GDM1 (cell line): Measurements from ENCODE around the gene CHDH.

ENCODE experiments used
- DNase-seq: peaks from one replicate; lab custom pipeline; 2025; lab: John Stamatoyannopoulos, UW

Gene CHDH

GRCh38 chr3:53849916-53850315, 3.7 kb upstream of the CHDH start:
- no peak for DNase-seq

DNA sequence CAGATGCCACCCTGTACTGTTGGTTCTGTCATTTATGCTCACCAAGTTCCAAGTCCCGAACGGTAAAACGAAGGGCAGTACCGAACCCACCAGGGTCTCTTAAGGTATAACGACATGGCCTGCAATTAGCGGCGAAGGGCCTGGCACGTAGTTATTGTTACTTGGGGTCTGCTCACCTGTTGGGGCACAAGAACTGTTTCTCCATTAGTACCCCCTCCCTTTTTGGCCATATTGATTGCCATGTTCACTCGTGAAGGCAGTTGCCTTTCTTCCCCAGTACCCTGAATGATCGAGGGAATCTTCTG, 584 bp upstream of the CHDH start:
- no peak for DNase-seq

GRCh38 chr3:53845881-53846133, 412 bp downstream of the CHDH start:
- DNase-seq: no peak

DNA sequence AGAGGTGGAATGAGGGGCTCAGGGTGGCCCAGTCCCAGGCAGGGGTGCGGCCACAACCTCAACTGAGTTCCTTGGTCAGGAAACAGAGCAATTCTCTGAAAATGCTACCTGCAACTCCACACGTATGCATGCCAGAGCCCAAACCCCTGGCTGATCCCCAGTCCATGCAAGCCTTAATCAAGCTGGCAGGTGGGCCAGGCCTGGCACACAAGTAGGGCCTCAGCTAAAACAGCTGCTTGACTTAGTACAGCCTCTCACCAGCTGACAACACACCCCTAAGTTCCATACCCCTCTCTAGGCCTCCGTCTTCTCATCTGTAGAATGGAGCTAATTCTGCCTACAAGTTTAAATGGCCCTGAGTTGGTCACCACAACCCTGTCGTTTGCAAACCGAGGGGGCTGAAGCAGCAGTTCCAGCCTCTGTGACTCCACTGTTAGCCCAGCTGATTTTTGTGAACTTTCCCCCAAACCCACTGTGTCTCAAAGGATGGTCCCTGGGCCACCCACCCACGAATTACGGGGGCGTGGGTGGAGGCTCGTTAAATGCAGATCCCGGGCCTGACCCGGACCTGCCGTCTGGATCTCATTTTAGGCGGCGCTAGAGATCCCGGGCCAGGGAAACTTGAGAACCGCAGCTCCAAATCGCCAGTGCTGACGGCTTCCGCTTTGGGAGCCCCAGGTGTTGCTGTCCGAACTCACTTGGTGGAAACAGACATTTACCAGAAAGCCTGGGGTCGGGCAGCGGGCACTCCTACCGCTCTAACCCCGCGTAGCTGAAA, 927 bp downstream of the CHDH start:
- no peak for DNase-seq

GRCh38 chr3:53844262-53845102, 1.7 kb downstream of the CHDH start:
- no peak for DNase-seq

DNA sequence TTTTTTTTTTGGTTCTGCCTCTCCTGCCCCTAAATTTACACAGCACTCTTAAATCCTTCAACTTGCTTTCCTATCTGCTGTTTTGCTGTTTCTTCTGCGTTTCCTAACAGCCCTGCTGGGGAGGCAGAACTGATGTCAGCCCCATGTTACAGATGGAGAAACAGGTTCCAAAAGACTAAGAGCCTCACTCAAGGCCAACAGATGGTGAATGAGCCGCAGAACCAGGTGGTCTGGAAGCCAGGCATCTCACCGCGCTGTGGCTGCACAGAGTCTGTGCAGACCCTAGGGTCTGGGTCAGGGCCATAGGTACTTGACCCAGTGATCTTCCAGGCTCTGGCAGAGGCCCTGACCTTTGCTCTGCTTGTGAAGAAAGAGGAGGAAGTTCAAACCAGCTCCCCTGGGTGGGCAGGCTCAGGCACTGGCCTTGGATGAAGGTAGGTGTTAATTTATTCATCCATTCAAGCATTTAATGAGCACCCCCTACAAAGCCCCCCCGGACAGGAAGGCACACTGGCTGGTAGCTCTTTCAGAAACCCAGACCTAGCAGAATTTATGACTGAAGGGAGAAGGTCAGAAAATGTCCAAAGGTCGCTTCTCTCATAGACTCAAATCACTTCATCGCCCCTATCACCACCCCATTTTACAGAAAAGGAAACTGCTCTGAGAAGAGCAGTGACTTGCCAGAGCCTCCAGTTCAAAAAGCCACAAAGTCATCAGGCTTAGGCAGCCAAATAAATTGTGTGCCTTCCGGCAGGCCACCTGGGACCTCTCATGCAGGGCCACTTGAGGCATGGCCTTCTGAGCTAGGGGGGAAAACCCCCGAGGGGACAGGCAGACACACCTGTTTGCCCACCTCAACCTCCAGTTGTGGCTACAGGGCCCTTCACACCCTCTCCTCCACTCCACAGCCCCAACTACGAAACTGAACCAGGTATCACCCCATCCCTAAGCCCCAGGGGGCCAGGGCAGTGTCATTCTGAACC, 2.7 kb downstream of the CHDH start:
- no peak for DNase-seq

DNA sequence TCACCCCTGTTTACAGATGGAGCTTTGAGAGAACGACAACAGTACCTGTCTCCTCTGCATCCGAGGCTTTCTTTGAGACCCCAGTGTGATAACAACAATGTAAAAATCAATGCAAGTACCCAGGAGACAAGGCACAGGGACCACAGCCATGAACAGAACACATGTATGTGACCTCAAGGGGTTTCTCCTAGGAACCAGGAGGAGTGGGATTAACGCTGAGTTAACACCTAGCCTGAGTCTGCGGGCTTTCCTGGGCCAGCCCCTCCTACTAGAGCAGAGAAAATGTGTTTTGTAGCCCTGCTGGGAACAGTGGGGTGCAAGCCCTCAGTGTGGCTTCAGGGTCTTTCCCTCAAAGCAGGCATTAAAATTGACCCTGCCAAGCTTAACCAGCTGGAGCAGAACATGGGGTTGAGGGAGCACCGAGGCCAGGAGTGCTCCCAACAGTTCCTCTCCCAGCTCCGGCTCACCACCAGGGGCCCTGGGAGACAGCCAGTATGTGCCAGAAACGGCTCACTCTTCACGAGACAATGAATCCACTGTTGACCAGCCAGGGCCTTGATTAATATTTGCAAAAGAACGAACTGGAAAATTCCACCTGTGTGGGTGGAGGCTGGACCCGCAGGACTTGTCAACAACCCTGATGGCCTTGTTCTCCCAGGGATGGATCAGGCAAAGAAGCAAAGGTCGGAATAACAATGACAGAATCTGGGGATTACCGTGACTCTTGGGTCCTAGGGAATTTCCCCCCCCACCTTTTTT, 3.6 kb downstream of the CHDH start:
- DNase-seq: no peak

- no peak for DNase-seq
These were observed 4.9 kb downstream of the CHDH start for GRCh38 chr3:53841296-53841695.

GRCh38 chr3:53837331-53837730, 8.9 kb downstream of the CHDH start:
- no peak for DNase-seq

GRCh38 chr3:53836084-53836872, 9.9 kb downstream of the CHDH start:
- no peak for DNase-seq

DNA sequence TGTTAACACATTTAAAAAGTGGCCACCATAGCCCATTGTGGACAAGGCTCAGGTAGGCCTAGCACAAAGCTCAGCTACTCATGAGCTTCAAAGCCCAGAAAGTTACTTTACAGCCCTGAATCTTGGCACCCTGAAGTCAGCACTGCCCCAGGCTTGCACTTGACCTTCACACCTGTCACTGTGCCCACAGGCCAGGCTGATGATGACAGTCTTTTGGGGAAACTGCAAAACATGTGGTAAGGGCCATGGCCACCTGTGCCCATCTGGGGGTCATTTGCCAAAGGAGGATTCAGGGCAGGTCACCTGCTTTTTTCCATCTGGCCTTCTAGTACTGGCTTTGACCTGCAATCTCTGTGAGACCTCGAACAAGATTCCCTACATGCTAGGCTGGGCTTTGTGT, 11.0 kb downstream of the CHDH start:
- DNase-seq: no peak

DNA sequence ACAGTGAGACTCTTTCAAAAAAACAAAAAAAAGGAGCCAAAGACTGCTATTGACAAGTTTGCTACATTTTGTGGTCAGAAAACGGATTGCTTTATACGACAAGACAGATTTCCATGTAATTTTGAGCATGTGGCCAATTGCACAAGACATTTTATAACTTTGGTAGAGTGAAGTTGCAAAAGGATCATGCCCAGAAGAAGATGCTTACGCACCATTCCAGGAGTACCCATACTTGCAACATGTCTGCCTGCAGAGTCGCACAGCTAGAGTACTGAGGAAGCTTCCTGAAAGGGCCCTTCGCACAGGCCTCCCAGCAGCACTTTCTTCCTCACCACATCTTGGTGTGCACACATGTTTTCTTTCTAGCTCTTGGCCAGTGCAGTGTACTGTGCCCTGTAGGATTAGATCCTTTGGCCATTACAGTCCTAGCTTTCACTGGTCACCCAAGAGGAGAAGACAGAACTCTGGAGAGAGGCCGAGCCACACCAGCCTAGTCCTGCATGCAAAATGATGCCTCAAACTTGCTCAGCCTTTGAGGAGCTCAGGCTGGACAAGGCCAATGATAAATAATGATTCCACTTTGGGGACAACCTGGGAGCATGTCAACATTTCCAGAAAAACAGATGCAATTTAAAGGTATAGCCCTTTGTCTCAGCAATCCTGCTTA, 11.7 kb downstream of the CHDH start:
- no peak for DNase-seq

- no peak for DNase-seq
These were observed 12.5 kb downstream of the CHDH start for GRCh38 chr3:53833700-53834099.

GRCh38 chr3:53833053-53833645, 13.1 kb downstream of the CHDH start:
- no peak for DNase-seq

DNA sequence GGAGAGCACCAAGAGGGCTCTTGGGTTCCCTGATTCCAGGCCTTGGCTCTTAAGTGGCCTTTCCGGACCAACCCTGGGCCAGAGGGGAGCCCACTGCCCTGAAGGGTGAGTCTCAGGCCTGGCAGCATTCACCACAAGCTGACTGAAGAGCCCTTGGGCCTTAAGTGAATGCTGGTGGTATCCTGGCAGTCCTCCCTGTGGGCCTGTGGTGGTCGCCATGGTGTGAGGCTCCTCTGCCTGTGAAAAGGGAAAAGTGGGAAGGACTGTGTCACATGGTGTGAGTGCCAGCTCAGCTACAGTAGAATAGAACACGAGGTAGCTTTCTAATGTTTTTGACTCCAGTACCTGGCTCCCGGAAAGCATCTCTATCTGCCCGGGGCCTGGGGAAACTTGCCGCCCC, 15.3 kb downstream of the CHDH start:
- DNase-seq: no peak

DNA sequence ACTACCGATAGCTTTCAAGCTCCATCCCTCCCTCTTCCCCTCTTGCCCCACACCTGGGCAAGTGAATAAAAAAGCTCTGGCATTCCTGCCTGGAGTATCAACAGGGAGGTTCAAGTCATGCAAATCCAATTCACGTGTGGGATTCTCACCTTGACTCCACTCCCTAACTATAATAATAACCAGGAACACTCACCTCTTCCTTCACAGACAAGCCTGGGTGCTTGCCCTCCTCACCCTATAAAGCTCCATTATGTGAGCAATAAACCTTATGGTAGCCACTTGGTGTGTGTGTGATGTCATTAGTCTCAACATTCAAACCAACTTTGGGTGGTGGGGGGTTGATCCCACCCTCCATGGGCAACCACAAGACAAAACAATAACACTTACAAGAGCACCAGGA, 16.6 kb downstream of the CHDH start:
- no peak for DNase-seq

GRCh38 chr3:53828581-53828980, 17.6 kb downstream of the CHDH start:
- no peak for DNase-seq

GRCh38 chr3:53826048-53826447, 20.2 kb downstream of the CHDH start:
- no peak for DNase-seq

GRCh38 chr3:53824795-53825194, 21.4 kb downstream of the CHDH start:
- no peak for DNase-seq

- no peak for DNase-seq
These were observed 22.1 kb downstream of the CHDH start for GRCh38 chr3:53823956-53824657.
